Fibroblast of villous mesenchyme (primary cell): ENCODE data around the gene CTNND2. TPM values are rescaled to one million over a fixed set of nuclear protein-coding genes. Genes with fewer than 3 reads are reported as not detected.

Experiments used
- DNase-seq: peaks from one replicate; pipeline ENCODE4 v3.0.0-alpha.2; 2010; ENCODE audit warnings: low read depth
- H3K4me3 ChIP-seq: 2 replicates; pipeline ENCODE4 v1.5.1; 2011; ENCODE audit warnings: low read depth, mild to moderate bottlenecking, low read length
- CTCF ChIP-seq: IDR thresholded peaks from 2 replicates; pipeline ENCODE4 v1.5.1; 2012; ENCODE audit warnings: low read depth, mild to moderate bottlenecking, low read length; ENCODE audit not compliant: insufficient read depth
- total RNA-seq: library from RNA; depleted of rRNA; stranded (reverse); fragments of >200 nt; gene quantifications from 2 replicates; pipeline ENCODE4 v1.2.3, GENCODE V29; 2012

CTNND2 gene
- total RNA-seq, 1 donor: not detected

GRCh38 chr5:10984021-10984715 lies 920.1 kb downstream of the CTNND2 start:
- H3K4me3 ChIP-seq: no peak overlapping the region
- TF ChIP-seq CTCF: no peak
- DNase-seq: peak; percentile 5

GRCh38 chr5:10982626-10983025 lies 921.6 kb downstream of the CTNND2 start:
- no peak for DNase-seq
- H3K4me3 ChIP-seq: no peak overlapping the region
- TF ChIP-seq CTCF: no peak

- H3K4me3 ChIP-seq: no peak overlapping the region
- TF ChIP-seq CTCF: no peak
- DNase-seq: no peak
These were observed 922.3 kb downstream of the CTNND2 start for GRCh38 chr5:10981932-10982331.

GRCh38 chr5:10977011-10977410 lies 927.2 kb downstream of the CTNND2 start:
- H3K4me3 ChIP-seq: no peak overlapping the region
- no peak for TF ChIP-seq CTCF
- DNase-seq: no peak

GRCh38 chr5:10975945-10976344 lies 928.3 kb downstream of the CTNND2 start:
- TF ChIP-seq CTCF: no peak
- no peak overlapping the region for H3K4me3 ChIP-seq
- no peak for DNase-seq

GRCh38 chr5:10974850-10975249 lies 929.4 kb downstream of the CTNND2 start:
- no peak overlapping the region for H3K4me3 ChIP-seq
- no peak for TF ChIP-seq CTCF
- DNase-seq: no peak

- TF ChIP-seq CTCF: no peak
- DNase-seq: no peak
- no peak overlapping the region for H3K4me3 ChIP-seq
These were observed 930.9 kb downstream of the CTNND2 start for GRCh38 chr5:10973316-10973715.
